Spleen (tissue), 11 donors: ENCODE results near the gene DELE1. TPM values are rescaled to one million over a fixed set of nuclear protein-coding genes. Genes with fewer than 3 reads are reported as not detected.

Source experiments
- DNase-seq: peaks from one replicate; pipeline ENCODE4 v3.0.0-alpha.2; 2020
- H3K27ac ChIP-seq, 8 donors: fragments of 200-600 bp; sonication (generic) in 7 of 8; 1 replicate in 4 of 8; 2 replicates in 4 of 8; pipeline versions ENCODE4 v1.5.0 to v1.8.0; 2016 to 2021; ENCODE audit warnings: inconsistent platforms in 4 of 8, mild to moderate bottlenecking in 4 of 8, moderate library complexity in 1 of 8
- H3K27me3 ChIP-seq, 7 donors: fragments of 200-600 bp; sonication (generic) in 6 of 7; replicated peaks in 1 of 7; 1 replicate in 4 of 7; 2 replicates in 3 of 7; pipeline versions ENCODE4 v1.5.0 to v1.8.0; 2016 to 2021; ENCODE audit warnings: inconsistent platforms in 3 of 7, mild to moderate bottlenecking in 1 of 7
- H3K36me3 ChIP-seq, 6 donors: fragments of 200-600 bp; sonication (generic) in 5 of 6; 1 replicate in 4 of 6; 2 replicates in 2 of 6; pipeline versions ENCODE4 v1.5.0 to v1.8.0; 2016 to 2021; ENCODE audit warnings: inconsistent platforms in 2 of 6
- H3K4me1 ChIP-seq, 6 donors: fragments of 200-600 bp; sonication (generic) in 5 of 6; 1 replicate in 3 of 6; 2 replicates in 3 of 6; pipeline versions ENCODE4 v1.5.0 to v1.8.0; 2016 to 2021; ENCODE audit warnings: inconsistent platforms in 3 of 6
- H3K4me3 ChIP-seq, 8 donors: fragments of 200-600 bp; sonication (generic) in 7 of 8; 1 replicate in 4 of 8; 2 replicates in 4 of 8; pipeline versions ENCODE4 v1.5.0 to v1.8.0; 2016 to 2021; ENCODE audit warnings: inconsistent platforms in 4 of 8, mild to moderate bottlenecking in 4 of 8, moderate library complexity in 2 of 8
- H3K9me3 ChIP-seq, 8 donors: fragments of 200-600 bp; sonication (generic) in 7 of 8; 1 replicate in 4 of 8; 2 replicates in 4 of 8; pipeline versions ENCODE4 v1.5.0 to v1.8.0; 2016 to 2021; ENCODE audit warnings: inconsistent platforms in 4 of 8
- CTCF ChIP-seq, 11 experiments: fragments of 200-600 bp in 7 of 11; fragments of 450-650 bp in 4 of 11; sonication (generic) in 4 of 11; IDR thresholded peaks in 8 of 11; conservative IDR thresholded peaks in 3 of 11; 1 replicate in 7 of 11; 2 replicates in 4 of 11; pipeline versions ENCODE4 v1.4.0 to v1.8.0; 2016 to 2021; ENCODE audit warnings: antibody characterized with exemption in 11 of 11, inconsistent platforms in 4 of 11, mild to moderate bottlenecking in 1 of 11
- POLR2A ChIP-seq, 3 donors: fragments of 450-650 bp; IDR thresholded peaks; one replicate each; pipeline ENCODE4 v1.5.1; 2017; ENCODE audit warnings: antibody characterized with exemption in 3 of 3, mild to moderate bottlenecking in 1 of 3
- POLR2AphosphoS5 ChIP-seq, 3 donors: sonication (generic); formaldehyde crosslinking; IDR thresholded peaks; one replicate each; pipeline ENCODE4 v1.5.1; 2017; ENCODE audit warnings: antibody characterized with exemption in 3 of 3
- WGBS, 5 donors: extraction: QIAGEN DNeasy Blood & Tissue Kit in 3 of 5; methylation state at CpG; one replicate each; pipeline versions ENCODE4 v1.1.5 to v1.1.7; 2013 to 2018; 5-methylcytosine and 5-hydroxymethylcytosine counted together
- intact Hi-C: fragments of 100-400 bp; cut with DNase I; formaldehyde crosslinking; loops from one replicate; pipeline ENCODE4 v1.15.0; 2023; ENCODE audit warnings: low total_unique reads
- polyA plus RNA-seq, 3 donors: library from polyadenylated mRNA; stranded (reverse); fragments of 200-250 nt; gene quantifications; one replicate each; pipeline ENCODE4 v1.2.1, GENCODE V29; 2013
- total RNA-seq, 7 donors: library from RNA; depleted of rRNA in 3 of 7; stranded (reverse); fragments of >200 nt in 3 of 7; fragmentation: NEBNext Ultra II Directional in 4 of 7; extraction: Animal tissue kit (Norgen Biotek cat#: 25700) in 4 of 7; gene quantifications; one replicate each; pipeline versions ENCODE4 v1.1.0 to v1.2.1, GENCODE V29; 2016 to 2021
- donor health status: healthy with polysubstance abuse.
- donor health status: DM: no; HTN: no; CAD: no; lungs with moderate emphysema.
- donor health status: DM: no; HTN: no; CAD: no.
- donor health status: Bipolar disorder and iron deficiency.
- donor health status: healthy.
- donor health status: DM: no; HTN: no; CAD: no.
- donor health status: DM: yes; HTN: yes; CAD: no.

Gene DELE1
- total and polyA plus RNA-seq, 10 donors: 36.1 to 194 (median 130) TPM

- Histone ChIP-seq H3K4me3 (no peak overlapping the region), H3K27me3 (no peaks in the 10 kb centered on the region), H3K4me1 (peaks cover 31 to 59% (median 43%) of the 10 kb centered on the region in 6 donors), H3K36me3 (no peaks in the 10 kb centered on the region), H3K27ac (peak overlapping the region in 4 of 8 donors; percentile 59 to 81 (median 66)), H3K9me3 (no peaks in the 10 kb centered on the region)
- intact Hi-C loops: loop anchor here (5.0 kb wide), 1 partner anchor 269 kb away; no protein-coding TSS in a partner anchor
- 90 to 97% (median 94%) methylated on average over 3 of the region's 3 CpGs for WGBS, 5 donors
- TF ChIP-seq POLR2AphosphoS5 (IDR thresholded peaks at IDR 0.05) (no peak), POLR2A (IDR thresholded peaks at IDR 0.05) (no peak), CTCF (IDR thresholded peaks at IDR 0.05 in 8 of 11, conservative IDR thresholded peaks at IDR 0.05 in 3 of 11) (no peak)
- DNase-seq: no peak
These were observed 37.8 kb downstream of the DELE1 start for GRCh38 chr5:141961466-141961865.

- H3K4me3 ChIP-seq: no peak overlapping the region
- DNase-seq: no peak
- H3K27me3 ChIP-seq: no peaks in the 10 kb centered on the region
- H3K9me3 ChIP-seq: no peaks in the 10 kb centered on the region
- TF ChIP-seq CTCF (IDR thresholded peaks at IDR 0.05 in 8 of 11, conservative IDR thresholded peaks at IDR 0.05 in 3 of 11): no peak
- no peak for TF ChIP-seq POLR2AphosphoS5 (IDR thresholded peaks at IDR 0.05)
- no peak for TF ChIP-seq POLR2A (IDR thresholded peaks at IDR 0.05)
- no peaks in the 10 kb centered on the region for H3K36me3 ChIP-seq
- intact Hi-C loops: loop anchor here (5.0 kb wide), 1 partner anchor 271 kb away; no protein-coding TSS in a partner anchor
- H3K27ac ChIP-seq: no peak overlapping the region
- WGBS, 5 donors: 30 to 44% (median 38%) methylated on average over 3 of the region's 3 CpGs
- peaks cover 22 to 50% (median 36%) of the 10 kb centered on the region in 6 donors for H3K4me1 ChIP-seq
These were observed 40.0 kb downstream of the DELE1 start for GRCh38 chr5:141963701-141964100.

- WGBS, 5 donors: 77 to 89% (median 79%) methylated on average over 7 of the region's 7 CpGs
- H3K4me1 ChIP-seq: peaks cover 19 to 48% (median 34%) of the 10 kb centered on the region in 6 donors
- intact Hi-C loops: no loop called here
- TF ChIP-seq POLR2AphosphoS5 (IDR thresholded peaks at IDR 0.05) (no peak), CTCF (IDR thresholded peaks at IDR 0.05 in 8 of 11, conservative IDR thresholded peaks at IDR 0.05 in 3 of 11) (no peak), POLR2A (IDR thresholded peaks at IDR 0.05) (no peak)
- no peak for DNase-seq
- no peak overlapping the region for H3K27ac ChIP-seq
- H3K27me3 ChIP-seq: no peaks in the 10 kb centered on the region
- H3K9me3 ChIP-seq: no peaks in the 10 kb centered on the region
- no peak overlapping the region for H3K4me3 ChIP-seq
- no peaks in the 10 kb centered on the region for H3K36me3 ChIP-seq
These were observed 41.4 kb downstream of the DELE1 start for GRCh38 chr5:141965071-141965470.

GRCh38 chr5:141966275-141966962 lies 42.7 kb downstream of the DELE1 start:
- Histone ChIP-seq H3K4me1 (peaks cover 13 to 47% (median 33%) of the 10 kb centered on the region in 6 donors), H3K27ac (no peak overlapping the region), H3K9me3 (no peaks in the 10 kb centered on the region), H3K27me3 (no peaks in the 10 kb centered on the region), H3K36me3 (peaks cover 0 to 4% (median 0%) of the 10 kb centered on the region in 6 donors), H3K4me3 (no peak overlapping the region)
- DNase-seq: no peak
- intact Hi-C loops: no loop called here
- 74 to 88% (median 77%) methylated on average over 4 of the region's 4 CpGs for WGBS, 5 donors
- TF ChIP-seq POLR2AphosphoS5 (IDR thresholded peaks at IDR 0.05): no peak
- no peak for TF ChIP-seq POLR2A (IDR thresholded peaks at IDR 0.05)
- TF ChIP-seq CTCF (IDR thresholded peaks at IDR 0.05 in 8 of 11, conservative IDR thresholded peaks at IDR 0.05 in 3 of 11): no peak
